Activated CD4-positive, alpha-beta memory T cell treated with anti-CD3 and anti-CD28 coated beads, Interleukin-2, amount 10 ng/mL, durations not matched to agents 7 days and 5 days (primary cell): ENCODE data around the gene EBF3. TPM values are rescaled to one million over a fixed set of nuclear protein-coding genes. Genes with fewer than 3 reads are reported as not detected.

Experiments
- CTCF ChIA-PET: fragments of 350-600 bp; sonication (Branson Sonifier 250); formaldehyde crosslinking; loops from one replicate; lab custom pipeline; 2021; ENCODE audit warnings: antibody characterized with exemption, inconsistent platforms; lab: Charles Lee
- POLR2A ChIA-PET: fragments of 350-600 bp; sonication (Branson Sonifier 250); formaldehyde crosslinking; loops from one replicate; lab custom pipeline; 2021; ENCODE audit warnings: antibody characterized with exemption; lab: Charles Lee
- DNase-seq: peaks from one replicate; pipeline ENCODE4 v3.0.0-alpha.2; 2020
- H3K27ac Mint-ChIP-seq: one replicate; pipeline ENCODE4 v1.8.0; 2021; ENCODE audit warnings: mild to moderate bottlenecking, mixed read lengths
- H3K27me3 Mint-ChIP-seq: one replicate; pipeline ENCODE4 v1.8.0; 2021; ENCODE audit warnings: mixed read lengths
- H3K36me3 Mint-ChIP-seq: one replicate; pipeline ENCODE4 v1.8.0; 2021; ENCODE audit warnings: low read depth, mixed read lengths
- H3K4me1 Mint-ChIP-seq: one replicate; pipeline ENCODE4 v1.8.0; 2021; ENCODE audit warnings: mixed read lengths
- H3K4me3 Mint-ChIP-seq: one replicate; pipeline ENCODE4 v1.8.0; 2021; ENCODE audit warnings: mild to moderate bottlenecking, mixed read lengths
- H3K9me3 Mint-ChIP-seq: one replicate; pipeline ENCODE4 v1.8.0; 2021; ENCODE audit warnings: mixed read lengths
- total RNA-seq, 2 experiments: library from RNA; stranded (reverse); gene quantifications; one replicate each; pipeline ENCODE4 v1.2.3, GENCODE V29; 2021

EBF3 gene
- total RNA-seq, 2 experiments from 2014 or later, result not detected

DNA sequence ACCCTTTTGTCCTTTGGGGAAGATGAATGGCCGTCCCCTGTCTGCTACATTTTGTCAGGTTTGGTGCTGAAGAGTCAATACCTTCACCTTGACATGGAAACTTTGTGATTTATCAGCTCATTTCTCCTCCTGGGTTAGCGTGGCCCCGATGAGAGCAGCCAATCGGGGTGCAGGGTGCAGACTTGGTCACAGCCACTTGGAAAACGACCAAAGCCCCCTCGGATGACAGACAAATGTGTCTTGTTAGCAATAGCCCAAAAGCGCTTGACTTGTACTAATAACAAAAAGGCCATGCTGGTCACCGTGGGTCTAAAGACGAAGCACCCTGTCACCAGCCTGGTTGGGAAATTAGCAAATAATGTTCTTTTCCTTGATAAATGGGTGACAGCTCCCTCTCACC is 103.7 kb downstream of the EBF3 start:
- no peaks in the 10 kb centered on the region for H3K36me3 Mint-ChIP-seq
- no peak for DNase-seq
- H3K27me3 Mint-ChIP-seq, result no peaks in the 10 kb centered on the region
- ChIA-PET POLR2A (no interaction called here), CTCF (no interaction called here)
- no peak overlapping the region for H3K27ac Mint-ChIP-seq
- H3K4me3 Mint-ChIP-seq, result no peak overlapping the region
- no peaks in the 10 kb centered on the region for H3K9me3 Mint-ChIP-seq
- no peaks in the 10 kb centered on the region for H3K4me1 Mint-ChIP-seq

GRCh38 chr10:129859536-129859935 is 104.5 kb downstream of the EBF3 start:
- POLR2A ChIA-PET, result no interaction called here
- Mint-ChIP-seq H3K36me3 (no peaks in the 10 kb centered on the region), H3K4me3 (no peak overlapping the region), H3K4me1 (no peaks in the 10 kb centered on the region), H3K27me3 (no peaks in the 10 kb centered on the region), H3K9me3 (no peaks in the 10 kb centered on the region), H3K27ac (no peak overlapping the region)
- no peak for DNase-seq
- CTCF ChIA-PET, result no interaction called here

- Mint-ChIP-seq H3K4me1 (no peaks in the 10 kb centered on the region), H3K9me3 (no peaks in the 10 kb centered on the region), H3K4me3 (no peak overlapping the region), H3K27ac (no peak overlapping the region), H3K27me3 (no peaks in the 10 kb centered on the region), H3K36me3 (no peaks in the 10 kb centered on the region)
- ChIA-PET CTCF (no interaction called here), POLR2A (no interaction called here)
- no peak for DNase-seq
Measured at GRCh38 chr10:129857242-129857960, 106.7 kb downstream of the EBF3 start.

GRCh38 chr10:129855836-129856563 is 108.1 kb downstream of the EBF3 start:
- no peak overlapping the region for H3K4me3 Mint-ChIP-seq
- no peaks in the 10 kb centered on the region for H3K27me3 Mint-ChIP-seq
- no peak for DNase-seq
- H3K36me3 Mint-ChIP-seq, result no peaks in the 10 kb centered on the region
- no peaks in the 10 kb centered on the region for H3K4me1 Mint-ChIP-seq
- H3K27ac Mint-ChIP-seq, result no peak overlapping the region
- H3K9me3 Mint-ChIP-seq, result no peaks in the 10 kb centered on the region
- POLR2A ChIA-PET, result no interaction called here
- CTCF ChIA-PET, result no interaction called here

- no peak for DNase-seq
- POLR2A ChIA-PET, result no interaction called here
- Mint-ChIP-seq H3K4me3 (no peak overlapping the region), H3K27me3 (no peaks in the 10 kb centered on the region), H3K36me3 (no peaks in the 10 kb centered on the region), H3K27ac (no peak overlapping the region), H3K4me1 (no peaks in the 10 kb centered on the region), H3K9me3 (no peaks in the 10 kb centered on the region)
- CTCF ChIA-PET, result no interaction called here
Measured at GRCh38 chr10:129854796-129855705, 109.0 kb downstream of the EBF3 start.

GRCh38 chr10:129854158-129854557 is 109.9 kb downstream of the EBF3 start:
- ChIA-PET CTCF (no interaction called here), POLR2A (no interaction called here)
- no peaks in the 10 kb centered on the region for H3K36me3 Mint-ChIP-seq
- no peaks in the 10 kb centered on the region for H3K27me3 Mint-ChIP-seq
- DNase-seq, result no peak
- no peak overlapping the region for H3K4me3 Mint-ChIP-seq
- no peaks in the 10 kb centered on the region for H3K9me3 Mint-ChIP-seq
- no peak overlapping the region for H3K27ac Mint-ChIP-seq
- no peaks in the 10 kb centered on the region for H3K4me1 Mint-ChIP-seq

DNA sequence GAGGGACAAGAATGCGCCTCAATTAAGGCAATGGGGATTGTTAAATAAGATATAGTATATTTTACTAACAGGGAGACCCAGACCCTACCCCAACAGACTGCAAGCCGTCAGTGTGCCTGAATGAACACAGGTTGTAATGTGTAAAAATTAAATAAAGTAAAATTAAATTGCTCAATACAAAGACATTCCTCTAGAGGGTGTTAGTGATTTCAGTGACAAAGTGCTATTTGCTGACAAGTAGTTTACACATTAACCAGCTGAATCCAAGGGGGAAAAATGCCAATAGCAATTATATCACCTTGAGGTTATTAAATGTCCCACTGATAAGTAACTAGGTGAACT is 110.5 kb downstream of the EBF3 start:
- Mint-ChIP-seq H3K4me1 (no peaks in the 10 kb centered on the region), H3K9me3 (no peaks in the 10 kb centered on the region), H3K27me3 (no peaks in the 10 kb centered on the region), H3K27ac (no peak overlapping the region), H3K36me3 (no peaks in the 10 kb centered on the region), H3K4me3 (no peak overlapping the region)
- CTCF ChIA-PET, result interaction anchor here (1.0 kb wide), 1 partner anchor 275 kb away, joined by 3 read pairs; no protein-coding TSS in a partner anchor
- POLR2A ChIA-PET, result no interaction called here
- DNase-seq, result no peak

DNA sequence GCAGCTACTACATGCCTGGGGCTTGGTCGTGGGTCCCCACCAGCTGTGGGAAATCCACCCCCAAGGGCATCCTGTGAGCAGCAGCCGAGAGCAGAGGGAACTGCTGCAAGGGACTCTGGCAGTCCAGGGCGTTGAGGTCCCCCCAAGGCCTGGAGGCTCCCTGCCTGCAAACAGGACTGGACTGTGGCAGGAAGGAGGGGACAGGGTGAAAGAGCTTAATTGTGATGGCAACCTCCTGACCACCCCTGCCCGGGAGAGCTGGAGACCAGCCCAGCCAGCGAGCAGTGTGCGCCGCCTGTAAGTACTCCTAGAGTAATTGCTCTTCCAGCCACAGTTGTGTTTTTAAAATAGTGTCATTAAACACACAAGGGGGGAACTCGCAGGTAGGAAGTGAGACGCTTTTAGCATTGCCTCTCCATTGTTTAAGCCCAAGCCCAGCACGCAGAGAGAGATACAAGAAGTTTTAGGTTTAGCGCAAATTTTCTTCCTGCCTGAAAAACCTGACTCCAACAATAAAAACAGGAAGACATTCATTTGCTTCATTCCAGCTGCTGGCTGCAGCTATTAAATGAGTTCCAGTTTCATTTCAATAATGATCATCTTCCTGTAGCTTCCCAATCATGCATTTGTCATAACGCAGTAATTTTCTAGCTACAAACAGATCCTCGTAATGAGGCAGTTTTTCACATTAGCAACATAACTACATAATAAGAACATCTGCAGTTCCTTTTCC is 111.1 kb downstream of the EBF3 start:
- Mint-ChIP-seq H3K9me3 (no peaks in the 10 kb centered on the region), H3K27ac (no peak overlapping the region), H3K27me3 (no peaks in the 10 kb centered on the region), H3K36me3 (no peaks in the 10 kb centered on the region), H3K4me3 (no peak overlapping the region), H3K4me1 (no peaks in the 10 kb centered on the region)
- CTCF ChIA-PET, result interaction anchor here (1.0 kb wide), 1 partner anchor 275 kb away, joined by 3 read pairs; no protein-coding TSS in a partner anchor
- POLR2A ChIA-PET, result no interaction called here
- no peak for DNase-seq

- Mint-ChIP-seq H3K27me3 (no peaks in the 10 kb centered on the region), H3K27ac (no peak overlapping the region), H3K9me3 (no peaks in the 10 kb centered on the region), H3K4me3 (no peak overlapping the region), H3K36me3 (no peaks in the 10 kb centered on the region), H3K4me1 (no peaks in the 10 kb centered on the region)
- ChIA-PET POLR2A (no interaction called here), CTCF (no interaction called here)
- DNase-seq, result no peak
Measured at GRCh38 chr10:129851941-129852640, 112.0 kb downstream of the EBF3 start.

GRCh38 chr10:129850790-129851189 is 113.3 kb downstream of the EBF3 start:
- no peak for DNase-seq
- Mint-ChIP-seq H3K9me3 (no peaks in the 10 kb centered on the region), H3K27me3 (no peaks in the 10 kb centered on the region), H3K27ac (no peak overlapping the region), H3K36me3 (no peaks in the 10 kb centered on the region), H3K4me1 (no peaks in the 10 kb centered on the region), H3K4me3 (no peak overlapping the region)
- ChIA-PET POLR2A (no interaction called here), CTCF (no interaction called here)

DNA sequence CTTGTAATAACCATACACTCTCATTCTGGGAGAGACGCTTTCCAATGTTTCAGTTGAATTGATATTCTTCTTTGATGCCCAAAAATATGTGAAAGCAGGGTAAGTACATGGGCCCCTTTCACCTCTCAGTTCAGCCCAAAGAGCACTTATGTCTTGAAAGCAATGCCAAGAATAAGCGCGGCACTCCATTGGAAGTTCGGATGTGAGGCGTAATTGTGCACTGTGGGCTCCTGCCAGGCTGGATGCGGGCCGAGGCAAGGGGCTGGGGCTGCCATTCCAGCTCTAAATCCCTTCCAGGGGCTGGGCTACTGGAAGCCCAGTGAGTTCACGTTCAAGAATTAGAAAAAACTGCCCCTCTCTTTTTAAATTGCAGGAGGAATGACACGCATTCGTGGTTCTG is 113.8 kb downstream of the EBF3 start:
- H3K27ac Mint-ChIP-seq, result no peak overlapping the region
- no peak overlapping the region for H3K4me3 Mint-ChIP-seq
- no peaks in the 10 kb centered on the region for H3K27me3 Mint-ChIP-seq
- ChIA-PET CTCF (no interaction called here), POLR2A (no interaction called here)
- H3K36me3 Mint-ChIP-seq, result no peaks in the 10 kb centered on the region
- H3K4me1 Mint-ChIP-seq, result no peaks in the 10 kb centered on the region
- DNase-seq, result no peak
- no peaks in the 10 kb centered on the region for H3K9me3 Mint-ChIP-seq

DNA sequence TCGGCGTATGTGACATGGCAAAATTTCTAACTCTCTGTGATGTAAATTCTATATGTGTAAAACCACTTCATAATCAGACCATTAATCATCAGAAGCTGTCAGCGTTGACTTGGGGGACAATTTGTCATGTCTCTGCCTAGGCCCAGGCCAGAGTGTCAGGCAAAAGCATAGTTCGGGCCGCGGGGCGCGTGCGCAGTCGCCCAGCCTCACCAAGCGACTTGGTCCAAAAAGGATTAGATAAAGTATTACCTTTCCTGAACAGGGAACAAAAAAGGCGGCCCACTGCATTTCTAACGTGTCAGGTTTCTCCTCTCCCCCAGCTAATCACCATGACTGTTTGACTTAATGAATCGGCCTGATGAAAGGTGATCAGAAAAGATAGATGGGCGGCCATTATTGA is 114.2 kb downstream of the EBF3 start:
- no peaks in the 10 kb centered on the region for H3K36me3 Mint-ChIP-seq
- no peak overlapping the region for H3K4me3 Mint-ChIP-seq
- no peaks in the 10 kb centered on the region for H3K9me3 Mint-ChIP-seq
- H3K4me1 Mint-ChIP-seq, result no peaks in the 10 kb centered on the region
- H3K27me3 Mint-ChIP-seq, result no peaks in the 10 kb centered on the region
- no peak for DNase-seq
- no peak overlapping the region for H3K27ac Mint-ChIP-seq
- POLR2A ChIA-PET, result no interaction called here
- CTCF ChIA-PET, result no interaction called here
